ENCODE results near the gene BIN1.
"Not testable (repeated sequence)": the region's sequence is repeated elsewhere in the genome, so short reads cannot be mapped to it uniquely, and the experiment has no call there.

BIN1 gene

DNA sequence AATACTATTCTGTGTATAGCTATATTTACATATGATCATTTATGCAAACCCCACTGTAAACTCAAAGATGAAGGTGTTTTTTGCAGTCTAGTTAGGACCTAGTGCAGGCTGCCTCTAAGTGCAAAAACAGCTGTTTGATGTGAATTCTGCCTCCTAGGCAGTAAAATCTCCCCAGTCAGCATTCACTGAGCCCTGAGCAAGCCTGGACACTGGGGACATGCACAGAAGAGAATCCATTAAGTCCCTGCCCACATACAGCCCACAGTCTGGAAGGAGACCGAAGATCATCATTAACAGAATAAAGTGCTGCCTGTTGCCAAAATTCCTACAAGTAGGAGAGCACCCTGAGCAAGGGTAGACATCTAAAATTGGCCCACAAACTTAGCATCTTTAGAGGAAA, 14.4 kb upstream of the BIN1 start:
- no peak overlapping the region for H3K4me3 ChIP-seq (ENCODE audit: low read depth, low read length)
- DNase-seq (ENCODE audit: low read depth), result no peak
- no peak for TF ChIP-seq CTCF (conservative IDR thresholded peaks at IDR 0.05; ENCODE audit: low read depth, low read length)

GRCh38 chr2:127120408-127120807, 13.5 kb upstream of the BIN1 start:
- DNase-seq (ENCODE audit: low read depth); H3K4me3 ChIP-seq (ENCODE audit: low read depth, low read length): not testable (repeated sequence)

DNA sequence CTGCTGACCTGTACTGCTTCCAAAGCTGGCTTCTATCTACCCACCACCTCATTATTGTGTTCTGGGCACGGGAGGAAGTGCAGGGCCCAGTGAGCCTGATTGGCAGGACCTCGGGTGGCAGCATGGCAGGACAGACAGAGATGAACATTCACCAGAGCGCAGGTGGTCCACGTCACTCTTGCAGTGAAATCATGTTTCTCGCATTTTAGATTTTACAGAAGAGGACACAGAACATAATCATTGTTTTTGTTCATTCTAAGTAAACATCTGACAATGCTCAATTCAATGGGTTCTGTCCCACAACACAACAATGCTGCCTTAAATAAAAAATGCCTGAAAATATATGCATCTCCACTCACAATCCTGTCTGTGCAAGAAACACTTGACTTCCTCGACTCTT, 11.5 kb upstream of the BIN1 start:
- no peak for DNase-seq (ENCODE audit: low read depth)
- H3K4me3 ChIP-seq (ENCODE audit: low read depth, low read length), result no peak overlapping the region
- no peak for TF ChIP-seq CTCF (conservative IDR thresholded peaks at IDR 0.05; ENCODE audit: low read depth, low read length)

DNA sequence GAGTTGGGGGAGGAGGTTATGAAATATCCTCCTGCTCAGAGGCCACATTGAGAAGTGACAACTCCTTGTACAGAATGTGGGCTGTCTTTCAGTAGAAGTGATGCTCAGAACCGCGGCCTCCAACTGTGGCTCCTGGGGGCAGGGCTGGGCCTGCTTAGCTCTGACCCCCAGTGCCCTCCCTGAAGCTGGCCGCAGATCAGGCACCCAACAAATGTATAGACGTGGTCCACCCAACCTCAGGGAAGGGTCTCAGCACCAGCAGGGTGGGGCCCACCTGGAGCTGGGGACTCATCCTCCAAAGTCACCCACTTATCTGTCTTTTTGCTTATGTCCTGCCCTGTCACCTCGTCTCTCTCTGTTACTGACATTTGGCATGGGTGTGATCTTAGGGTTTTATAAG, 11.1 kb upstream of the BIN1 start:
- no peak for DNase-seq (ENCODE audit: low read depth)
- H3K4me3 ChIP-seq (ENCODE audit: low read depth, low read length), result no peak overlapping the region
- no peak for TF ChIP-seq CTCF (conservative IDR thresholded peaks at IDR 0.05; ENCODE audit: low read depth, low read length)

GRCh38 chr2:127117603-127118002, 10.6 kb upstream of the BIN1 start:
- no peak for TF ChIP-seq CTCF (conservative IDR thresholded peaks at IDR 0.05; ENCODE audit: low read depth, low read length)
- no peak for DNase-seq (ENCODE audit: low read depth)
- H3K4me3 ChIP-seq (ENCODE audit: low read depth, low read length), result no peak overlapping the region

DNA sequence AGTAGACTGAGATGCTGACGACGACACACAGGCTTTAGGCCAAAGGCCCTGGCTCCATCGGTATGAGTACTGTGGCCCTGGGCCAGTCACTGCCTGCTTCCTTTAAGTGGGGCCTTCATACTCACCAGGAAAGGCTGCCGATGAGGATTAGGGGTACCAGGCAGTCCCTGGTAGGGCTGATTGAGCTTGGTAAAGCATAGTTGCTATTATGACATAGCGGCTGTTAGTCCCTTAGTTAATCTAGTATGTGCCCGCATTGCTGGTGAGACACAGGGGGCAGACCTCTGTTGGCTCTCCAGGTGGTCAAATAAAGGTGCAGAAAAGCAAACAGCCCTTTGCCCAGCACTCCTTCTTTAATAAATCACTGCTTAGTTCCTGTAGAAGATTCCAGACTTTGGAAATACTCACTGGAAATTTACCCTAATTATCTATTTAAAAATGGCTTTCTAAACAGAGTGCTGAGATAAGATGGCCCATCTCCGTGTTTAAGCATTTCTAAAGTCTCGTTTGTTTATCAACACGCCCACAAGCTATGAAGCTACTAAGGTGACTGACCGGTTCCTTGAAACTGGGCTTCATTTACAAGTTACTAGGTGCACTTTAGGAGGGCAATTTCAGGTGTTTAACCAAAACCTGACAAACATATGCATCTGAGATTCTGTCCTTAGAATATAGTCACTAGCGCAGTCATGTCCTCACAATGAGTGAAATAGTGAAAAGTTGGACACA, 8.7 kb upstream of the BIN1 start:
- no peak overlapping the region for H3K4me3 ChIP-seq (ENCODE audit: low read depth, low read length)
- TF ChIP-seq CTCF (conservative IDR thresholded peaks at IDR 0.05; ENCODE audit: low read depth, low read length), result no peak
- DNase-seq (ENCODE audit: low read depth), result no peak

DNA sequence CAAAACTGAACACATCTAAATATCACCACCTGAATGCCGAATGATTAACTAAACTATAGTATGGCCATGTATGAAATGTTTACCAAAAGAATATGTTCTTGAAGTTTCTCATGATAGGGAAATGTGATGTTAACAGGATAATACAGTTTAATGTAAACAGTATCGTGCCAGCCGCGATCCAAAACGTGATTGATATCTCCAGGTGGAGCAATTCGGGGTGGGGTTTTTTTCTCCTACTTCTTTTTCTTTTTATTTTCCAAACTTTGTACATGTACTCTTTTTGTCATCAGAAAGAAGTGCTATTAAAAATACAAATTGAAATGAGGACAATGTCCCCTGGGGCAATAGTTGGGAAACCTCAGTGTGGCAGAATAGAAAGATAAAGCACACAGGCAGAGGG, 4.0 kb upstream of the BIN1 start:
- no peak for DNase-seq (ENCODE audit: low read depth)
- H3K4me3 ChIP-seq (ENCODE audit: low read depth, low read length), result no peak overlapping the region
- no peak for TF ChIP-seq CTCF (conservative IDR thresholded peaks at IDR 0.05; ENCODE audit: low read depth, low read length)
